Measurements from ENCODE around the gene UBL4A. TPM values are rescaled to one million over a fixed set of nuclear protein-coding genes. Genes with fewer than 3 reads are reported as not detected.

Gene UBL4A
- total RNA-seq, 1 donor from 2014 or later: 21.2 TPM

DNA sequence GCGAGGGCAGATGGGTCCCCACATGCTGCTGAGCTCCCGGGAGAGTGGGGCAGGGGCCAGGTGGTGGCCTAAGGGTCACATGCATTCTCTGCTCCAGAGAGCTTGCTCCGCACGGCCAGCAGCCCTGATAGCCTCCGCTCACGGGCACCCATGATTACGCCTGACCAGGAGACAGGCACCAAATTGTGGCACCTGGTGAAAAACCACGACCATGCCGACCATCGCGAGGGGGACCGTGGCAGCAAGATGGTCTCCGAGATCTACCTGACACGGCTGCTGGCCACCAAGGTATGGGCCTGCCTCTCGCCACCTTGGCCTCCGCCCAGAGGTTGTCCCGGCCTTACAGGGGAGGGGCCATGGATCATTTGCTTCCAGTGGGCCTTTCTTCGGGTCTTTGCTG is 16.5 kb downstream of the UBL4A start:
- Mint-ChIP-seq H3K4me1 (ENCODE audit: low read depth) (no peaks in the 10 kb centered on the region), H3K27me3 (ENCODE audit: low read depth) (no peaks in the 10 kb centered on the region), H3K36me3 (ENCODE audit: low read depth) (peaks cover 21% of the 10 kb centered on the region), H3K9me3 (ENCODE audit: low read depth) (no peaks in the 10 kb centered on the region), H3K27ac (ENCODE audit: unreplicated experiment) (no peak overlapping the region), H3K4me3 (ENCODE audit: unreplicated experiment) (no peak overlapping the region)
- TF ChIP-seq, protein P1, sequence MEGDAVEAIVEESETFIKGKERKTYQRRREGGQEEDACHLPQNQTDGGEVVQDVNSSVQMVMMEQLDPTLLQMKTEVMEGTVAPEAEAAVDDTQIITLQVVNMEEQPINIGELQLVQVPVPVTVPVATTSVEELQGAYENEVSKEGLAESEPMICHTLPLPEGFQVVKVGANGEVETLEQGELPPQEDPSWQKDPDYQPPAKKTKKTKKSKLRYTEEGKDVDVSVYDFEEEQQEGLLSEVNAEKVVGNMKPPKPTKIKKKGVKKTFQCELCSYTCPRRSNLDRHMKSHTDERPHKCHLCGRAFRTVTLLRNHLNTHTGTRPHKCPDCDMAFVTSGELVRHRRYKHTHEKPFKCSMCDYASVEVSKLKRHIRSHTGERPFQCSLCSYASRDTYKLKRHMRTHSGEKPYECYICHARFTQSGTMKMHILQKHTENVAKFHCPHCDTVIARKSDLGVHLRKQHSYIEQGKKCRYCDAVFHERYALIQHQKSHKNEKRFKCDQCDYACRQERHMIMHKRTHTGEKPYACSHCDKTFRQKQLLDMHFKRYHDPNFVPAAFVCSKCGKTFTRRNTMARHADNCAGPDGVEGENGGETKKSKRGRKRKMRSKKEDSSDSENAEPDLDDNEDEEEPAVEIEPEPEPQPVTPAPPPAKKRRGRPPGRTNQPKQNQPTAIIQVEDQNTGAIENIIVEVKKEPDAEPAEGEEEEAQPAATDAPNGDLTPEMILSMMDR (IDR thresholded peaks at IDR 0.05): no peak
- DNase-seq (ENCODE audit: low spot score): no peak

DNA sequence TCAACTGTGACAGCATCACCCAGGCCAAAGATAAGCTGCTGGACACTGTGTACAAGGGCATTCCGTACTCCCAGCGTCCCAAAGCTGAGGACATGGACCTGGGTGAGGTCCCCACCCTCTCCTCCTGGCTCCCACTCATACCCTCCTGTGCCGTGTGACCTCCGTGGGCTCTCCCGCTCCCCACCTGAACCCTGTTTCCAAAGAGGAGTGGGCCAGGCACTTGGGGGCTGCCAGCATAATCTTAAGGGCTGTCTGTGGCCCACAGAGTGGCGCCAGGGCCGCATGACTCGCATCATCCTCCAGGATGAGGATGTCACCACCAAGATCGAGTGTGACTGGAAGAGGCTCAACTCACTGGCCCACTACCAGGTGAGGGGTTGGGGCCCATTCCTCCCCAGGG is 17.3 kb downstream of the UBL4A start:
- no peak for DNase-seq (ENCODE audit: low spot score)
- Mint-ChIP-seq H3K27me3 (ENCODE audit: low read depth) (no peaks in the 10 kb centered on the region), H3K4me1 (ENCODE audit: low read depth) (no peaks in the 10 kb centered on the region), H3K9me3 (ENCODE audit: low read depth) (no peaks in the 10 kb centered on the region), H3K36me3 (ENCODE audit: low read depth) (peaks cover 21% of the 10 kb centered on the region), H3K4me3 (ENCODE audit: unreplicated experiment) (no peak overlapping the region), H3K27ac (ENCODE audit: unreplicated experiment) (no peak overlapping the region)
- TF ChIP-seq, protein P1 (IDR thresholded peaks at IDR 0.05): no peak

DNA sequence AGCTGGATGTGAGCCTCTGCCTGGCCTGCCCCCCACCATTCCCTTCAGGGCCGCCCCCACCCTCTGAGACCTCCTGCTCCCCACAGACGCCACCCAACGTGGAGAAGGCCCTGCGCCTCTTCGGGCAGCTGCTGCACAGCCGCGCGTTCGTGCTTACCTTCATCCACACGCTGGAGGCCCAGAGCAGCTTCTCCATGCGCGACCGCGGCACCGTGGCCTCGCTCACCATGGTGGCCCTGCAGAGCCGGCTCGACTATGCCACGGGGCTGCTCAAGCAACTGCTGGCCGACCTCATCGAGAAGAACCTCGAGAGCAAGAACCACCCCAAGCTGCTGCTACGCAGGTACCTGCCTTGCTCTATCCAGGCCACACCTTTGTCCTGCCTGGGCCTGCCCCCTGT is 18.2 kb downstream of the UBL4A start:
- no peak overlapping the region for H3K27ac Mint-ChIP-seq (ENCODE audit: unreplicated experiment)
- no peaks in the 10 kb centered on the region for H3K27me3 Mint-ChIP-seq (ENCODE audit: low read depth)
- DNase-seq (ENCODE audit: low spot score): no peak
- no peaks in the 10 kb centered on the region for H3K4me1 Mint-ChIP-seq (ENCODE audit: low read depth)
- H3K36me3 Mint-ChIP-seq (ENCODE audit: low read depth): peaks cover 19% of the 10 kb centered on the region
- no peak overlapping the region for H3K4me3 Mint-ChIP-seq (ENCODE audit: unreplicated experiment)
- no peaks in the 10 kb centered on the region for H3K9me3 Mint-ChIP-seq (ENCODE audit: low read depth)
- TF ChIP-seq, protein P1 (IDR thresholded peaks at IDR 0.05): no peak

DNA sequence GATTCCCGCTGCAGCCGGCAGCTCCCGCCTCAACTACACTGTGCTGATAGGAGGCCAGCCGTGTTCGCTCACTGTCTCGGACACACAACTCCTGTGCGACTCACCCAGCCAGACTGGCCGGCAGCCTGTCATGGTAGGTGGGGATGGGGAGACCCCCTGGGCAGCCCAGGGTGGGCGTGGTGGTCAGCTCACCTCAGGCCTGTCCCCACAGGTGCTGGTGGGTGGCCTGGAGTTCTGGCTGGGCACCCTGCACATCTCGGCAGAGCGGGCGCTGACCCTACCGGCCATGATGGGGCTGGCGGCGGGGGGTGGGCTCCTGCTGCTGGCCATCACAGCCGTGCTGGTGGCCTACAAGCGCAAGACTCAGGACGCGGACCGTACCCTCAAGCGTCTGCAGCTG is 18.9 kb downstream of the UBL4A start:
- Mint-ChIP-seq H3K27ac (ENCODE audit: unreplicated experiment) (no peak overlapping the region), H3K4me3 (ENCODE audit: unreplicated experiment) (no peak overlapping the region), H3K9me3 (ENCODE audit: low read depth) (no peaks in the 10 kb centered on the region), H3K4me1 (ENCODE audit: low read depth) (no peaks in the 10 kb centered on the region), H3K36me3 (ENCODE audit: low read depth) (peaks cover 20% of the 10 kb centered on the region), H3K27me3 (ENCODE audit: low read depth) (no peaks in the 10 kb centered on the region)
- DNase-seq (ENCODE audit: low spot score): no peak
- TF ChIP-seq, protein P1 (IDR thresholded peaks at IDR 0.05): no peak

DNA sequence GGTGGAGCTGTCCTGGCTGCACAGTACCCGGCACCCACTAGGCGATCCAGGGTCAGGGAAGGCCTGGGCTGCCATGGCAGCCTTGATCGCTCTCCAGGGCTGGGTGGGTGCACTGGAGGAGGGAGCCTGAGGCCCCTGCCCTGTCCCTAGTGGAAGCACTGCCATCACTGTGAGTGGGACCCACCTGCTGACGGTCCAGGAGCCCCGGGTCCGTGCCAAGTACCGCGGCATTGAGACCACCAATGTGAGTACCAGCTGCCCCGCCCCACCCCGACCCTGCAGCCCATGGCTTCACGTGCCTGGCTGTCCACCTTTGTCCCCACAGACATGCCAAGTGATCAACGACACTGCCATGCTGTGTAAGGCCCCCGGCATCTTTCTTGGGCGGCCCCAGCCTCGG is 19.5 kb downstream of the UBL4A start:
- no peaks in the 10 kb centered on the region for H3K27me3 Mint-ChIP-seq (ENCODE audit: low read depth)
- H3K4me3 Mint-ChIP-seq (ENCODE audit: unreplicated experiment): no peak overlapping the region
- TF ChIP-seq, protein P1 (IDR thresholded peaks at IDR 0.05): no peak
- DNase-seq (ENCODE audit: low spot score): no peak
- no peaks in the 10 kb centered on the region for H3K9me3 Mint-ChIP-seq (ENCODE audit: low read depth)
- peaks cover 17% of the 10 kb centered on the region for H3K36me3 Mint-ChIP-seq (ENCODE audit: low read depth)
- H3K4me1 Mint-ChIP-seq (ENCODE audit: low read depth): peaks cover 1% of the 10 kb centered on the region
- H3K27ac Mint-ChIP-seq (ENCODE audit: unreplicated experiment): no peak overlapping the region

All from chondrocyte (in vitro differentiated cells).